HG03521 (cell line): ENCODE data around the gene MAP3K9.

Experiments used
- ATAC-seq: cut with Tn5 transposase; IDR thresholded peaks from one replicate; pipeline ENCODE4 v1.9.1; 2021; ENCODE audit warnings: mild to moderate bottlenecking, moderate library complexity; ENCODE audit not compliant: unreplicated experiment

The MAP3K9 gene

GRCh38 chr14:70821584-70822529 is 12.5 kb upstream of the MAP3K9 start:
- no peak for ATAC-seq

GRCh38 chr14:70816525-70816924 is 7.2 kb upstream of the MAP3K9 start:
- no peak for ATAC-seq

- ATAC-seq, result no peak
Observed at GRCh38 chr14:70814466-70814865, 5.2 kb upstream of the MAP3K9 start.

- no peak for ATAC-seq
Observed at GRCh38 chr14:70812124-70812818, 3.0 kb upstream of the MAP3K9 start.

- no peak for ATAC-seq
Observed at GRCh38 chr14:70811578-70811977, 2.3 kb upstream of the MAP3K9 start.

DNA sequence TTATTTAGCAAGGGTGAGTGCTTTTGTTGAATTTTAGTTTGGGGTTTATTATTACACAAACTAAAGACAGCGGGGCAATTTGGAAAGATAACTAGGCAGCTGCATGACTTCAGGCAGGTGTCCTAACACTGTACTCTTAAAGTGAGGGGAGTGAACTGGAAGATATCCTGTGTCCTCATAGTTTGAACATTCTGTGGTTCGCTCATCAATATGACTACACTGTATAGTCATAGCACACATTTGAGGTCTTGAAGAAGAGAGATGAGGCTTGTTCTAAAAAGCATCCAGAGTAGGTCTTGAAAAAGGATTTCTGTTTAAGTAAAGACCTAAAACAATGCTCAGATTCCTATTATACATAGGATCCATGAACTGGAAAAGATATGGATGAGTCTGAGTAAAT is 1.7 kb upstream of the MAP3K9 start:
- no peak for ATAC-seq

- no peak for ATAC-seq
Observed at GRCh38 chr14:70810621-70811020, 1.3 kb upstream of the MAP3K9 start.

GRCh38 chr14:70808416-70809224 is 693 bp downstream of the MAP3K9 start:
- peak; percentile 11 for ATAC-seq

GRCh38 chr14:70807898-70808415 is 1.4 kb downstream of the MAP3K9 start:
- ATAC-seq, result no peak

DNA sequence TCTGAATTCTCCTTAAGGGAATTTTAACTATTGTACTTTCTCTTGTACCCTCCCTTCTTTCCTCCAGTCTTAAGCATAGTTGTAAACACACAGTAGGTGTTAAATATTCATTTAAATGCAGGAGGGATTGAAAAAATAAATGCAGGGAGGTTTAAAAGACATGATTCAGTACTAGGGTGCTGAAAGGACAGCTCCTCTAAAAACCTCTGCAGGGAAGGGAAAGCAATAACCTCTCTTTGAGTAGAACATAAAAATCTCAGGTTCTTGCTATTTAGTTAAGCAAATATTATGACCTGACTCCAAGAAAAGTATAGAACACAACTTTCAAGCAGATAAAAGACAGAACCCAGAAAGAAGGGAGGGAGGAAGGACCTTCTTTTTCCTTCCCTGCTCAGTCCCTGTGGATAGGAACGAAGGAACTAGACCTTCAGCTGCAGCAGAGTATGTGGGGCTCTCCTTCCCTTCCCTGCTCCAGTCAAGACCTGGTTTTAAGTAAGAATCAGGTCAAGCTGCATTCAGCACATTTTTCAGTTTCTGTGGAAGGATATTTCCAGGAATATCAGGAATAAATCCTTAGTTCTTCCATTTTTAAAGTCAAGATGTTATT is 4.7 kb downstream of the MAP3K9 start:
- no peak for ATAC-seq

DNA sequence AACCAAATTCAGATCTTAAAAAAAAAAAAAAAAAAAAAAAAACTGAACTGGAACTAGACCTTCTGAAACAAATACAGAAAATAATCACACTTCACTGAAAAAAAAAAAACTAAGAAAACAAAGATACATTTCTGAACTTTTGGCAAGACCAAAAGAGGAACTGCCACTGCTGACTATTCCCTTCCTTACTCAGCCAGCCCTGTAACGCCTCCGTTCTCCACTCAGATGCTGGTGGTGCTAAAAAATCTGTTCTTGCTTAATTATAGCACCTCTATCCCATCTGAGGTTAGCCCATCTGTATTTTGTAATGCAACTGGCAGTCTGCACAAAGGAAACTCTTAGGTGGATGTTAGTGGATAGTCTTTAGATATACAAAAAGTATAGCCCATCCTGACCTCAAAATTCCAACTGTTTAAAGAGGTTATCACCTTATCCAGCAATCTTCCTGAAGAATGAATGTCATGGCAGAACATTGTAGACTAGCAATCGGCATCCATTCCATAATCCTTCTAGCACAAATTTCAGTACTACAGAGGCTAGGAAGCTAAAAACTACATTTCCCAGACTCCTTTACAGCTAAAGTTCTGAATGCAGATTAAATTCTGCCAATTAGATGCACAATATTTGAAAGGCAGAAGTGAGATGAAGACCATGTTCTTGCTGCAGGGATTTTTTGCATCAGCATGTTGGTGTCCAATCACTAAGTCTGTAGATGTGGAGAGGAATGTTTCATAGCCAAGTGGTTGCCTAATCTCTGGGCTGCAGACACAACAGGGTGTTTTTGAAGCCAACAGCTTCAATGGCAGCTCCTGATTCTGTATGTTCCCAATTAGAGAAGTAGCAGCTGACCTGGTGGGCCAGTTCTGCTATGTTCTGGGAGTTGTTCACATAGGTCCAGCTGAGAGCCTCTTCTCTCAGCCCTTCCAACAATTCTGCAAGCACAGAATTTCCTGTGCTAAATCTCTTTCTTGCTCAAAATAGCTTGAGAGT is 5.7 kb downstream of the MAP3K9 start:
- peak; percentile 71 for ATAC-seq

GRCh38 chr14:70802379-70802778 is 6.9 kb downstream of the MAP3K9 start:
- no peak for ATAC-seq

GRCh38 chr14:70801836-70802235 is 7.5 kb downstream of the MAP3K9 start:
- no peak for ATAC-seq

DNA sequence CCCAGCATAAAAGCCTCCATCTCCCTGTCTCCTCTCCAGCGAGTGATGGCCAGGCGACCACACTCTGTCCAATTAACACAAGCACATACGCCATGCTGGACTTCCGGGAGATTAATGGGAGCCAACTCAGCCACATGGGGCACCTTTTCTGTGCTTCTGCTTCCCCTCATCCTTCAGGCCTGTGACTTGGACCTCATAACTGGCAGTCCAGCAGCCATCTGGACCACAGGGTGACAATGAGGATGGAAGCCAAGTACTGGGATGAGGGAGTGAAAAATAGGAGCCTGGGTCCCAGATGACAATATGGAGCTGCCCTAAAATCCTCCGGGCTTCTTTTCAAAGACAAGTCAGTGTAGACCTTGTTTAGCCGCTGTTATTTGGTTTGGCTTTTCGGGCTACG is 12.8 kb downstream of the MAP3K9 start:
- ATAC-seq, result no peak

DNA sequence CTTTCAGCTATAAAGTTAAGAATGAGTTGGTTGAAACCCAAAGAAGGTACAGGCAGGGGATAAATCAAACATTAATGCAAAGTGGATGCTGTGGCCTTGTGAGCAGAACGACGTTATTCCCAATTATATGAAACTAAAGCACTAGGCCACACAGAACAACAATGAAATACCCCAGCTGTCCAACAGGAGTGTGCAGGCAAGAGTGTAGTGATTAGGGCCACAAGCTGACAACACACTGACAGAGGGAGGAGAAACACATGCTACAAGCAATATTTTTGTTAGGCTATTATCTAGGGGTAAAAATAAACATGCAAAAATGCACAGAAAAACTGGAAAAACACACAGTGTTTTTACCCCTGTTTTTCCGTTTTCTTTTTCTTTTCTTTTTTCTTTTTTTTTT is 15.0 kb downstream of the MAP3K9 start:
- no peak for ATAC-seq

DNA sequence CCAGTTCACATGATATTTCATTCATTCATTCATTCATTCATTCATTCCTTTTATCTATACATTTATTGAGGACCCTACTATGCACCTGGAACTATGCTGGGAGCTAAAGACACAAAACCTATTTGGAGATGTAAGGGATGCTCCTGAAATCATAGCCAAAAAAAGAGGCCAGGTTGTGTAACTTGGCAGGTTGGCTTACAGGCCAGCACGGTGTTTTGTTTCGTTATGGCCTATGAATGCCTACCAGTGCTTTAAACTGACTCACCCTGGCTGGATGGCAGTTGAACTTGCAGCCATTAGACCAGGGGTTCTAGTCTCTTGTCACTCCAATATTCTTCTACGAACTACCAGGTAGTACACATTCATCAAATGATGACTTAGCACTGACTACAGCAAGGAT is 15.7 kb downstream of the MAP3K9 start:
- ATAC-seq, result no peak

- no peak for ATAC-seq
Observed at GRCh38 chr14:70792939-70793338, 16.4 kb downstream of the MAP3K9 start.

DNA sequence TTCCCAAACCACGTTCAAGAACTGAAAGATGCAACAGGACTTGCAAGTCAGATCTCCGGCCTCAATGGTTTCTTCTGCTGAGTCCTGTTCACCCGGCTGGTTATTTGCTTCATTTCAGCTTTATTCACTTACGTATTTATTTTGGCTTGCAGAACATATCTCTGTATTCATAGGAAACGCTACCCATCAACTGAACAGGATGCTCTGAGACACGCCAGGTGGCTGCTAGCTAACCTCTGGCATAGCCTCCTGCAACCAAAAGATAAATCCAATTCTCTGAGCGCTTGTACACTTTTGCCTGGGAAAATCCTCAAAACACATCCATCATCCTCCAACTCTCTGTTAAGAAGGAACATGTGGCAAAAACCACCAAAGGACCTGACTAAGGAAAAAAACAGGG is 17.3 kb downstream of the MAP3K9 start:
- no peak for ATAC-seq

DNA sequence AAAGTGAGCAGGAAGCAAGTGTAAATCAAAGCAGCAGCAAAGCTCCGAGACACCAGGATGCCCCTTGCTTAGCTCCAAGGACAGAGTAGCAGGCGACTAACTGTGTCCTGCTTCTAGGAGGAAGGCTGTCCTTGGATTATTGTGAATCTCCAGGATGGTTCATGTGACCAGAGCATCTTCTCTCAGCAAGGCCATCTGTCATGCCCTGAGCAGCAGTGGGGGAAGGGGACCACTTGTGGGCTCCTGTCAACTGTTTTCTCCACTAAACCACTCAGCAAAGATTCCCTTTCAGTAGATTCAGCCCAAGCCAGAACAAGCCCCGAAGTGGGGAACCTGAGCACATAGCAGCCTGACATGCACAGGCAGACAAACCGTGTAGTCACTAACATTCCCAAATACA is 19.4 kb downstream of the MAP3K9 start:
- ATAC-seq, result no peak
